Stimulated activated CD4-positive, alpha-beta T cell treated with anti-CD3 and anti-CD28 coated beads, Interleukin-1b, Interleukin-23, amount 100 ng/mL, for 24 hours (primary cell): ENCODE results near the gene HMGN4.

Source experiments
- DNase-seq, 4 experiments: peaks; one replicate each; pipeline ENCODE4 v3.0.0-alpha.2; 2020; ENCODE audit warnings: low read depth in 4 of 4, low spot score in 1 of 4

Gene HMGN4

GRCh38 chr6:26550250-26550993, 12.3 kb downstream of the HMGN4 start:
- no peak for DNase-seq

GRCh38 chr6:26552205-26552604, 14.0 kb downstream of the HMGN4 start:
- no peak for DNase-seq

GRCh38 chr6:26552640-26553188, 14.5 kb downstream of the HMGN4 start:
- no peak for DNase-seq

GRCh38 chr6:26553264-26553634, 15.1 kb downstream of the HMGN4 start:
- DNase-seq: peak in 3 of 4 experiments; percentile 67 to 81 (median 74)

- DNase-seq: peak in 3 of 4 experiments; percentile 63 to 80 (median 69)
Observed at GRCh38 chr6:26553635-26554446, 15.7 kb downstream of the HMGN4 start.

- no peak for DNase-seq
Observed at GRCh38 chr6:26554447-26554696, 16.2 kb downstream of the HMGN4 start.

- no peak for DNase-seq
Observed at GRCh38 chr6:26554697-26555504, 16.7 kb downstream of the HMGN4 start.

GRCh38 chr6:26555505-26556262, 17.5 kb downstream of the HMGN4 start:
- DNase-seq: no peak

- no peak for DNase-seq
Observed at GRCh38 chr6:26556263-26557070, 18.3 kb downstream of the HMGN4 start.

- DNase-seq: no peak
Observed at GRCh38 chr6:26561533-26562466, 23.6 kb downstream of the HMGN4 start.

GRCh38 chr6:26563488-26563887, 25.3 kb downstream of the HMGN4 start:
- DNase-seq: no peak

GRCh38 chr6:26568601-26569432, 30.7 kb downstream of the HMGN4 start:
- DNase-seq: peak; percentile 88 to 100 (median 98)

- no peak for DNase-seq
Observed at GRCh38 chr6:26569433-26569764, 31.2 kb downstream of the HMGN4 start.

GRCh38 chr6:26570027-26570809, 32.1 kb downstream of the HMGN4 start:
- DNase-seq: no peak

- no peak for DNase-seq
Observed at GRCh38 chr6:26571592-26572296, 33.6 kb downstream of the HMGN4 start.

GRCh38 chr6:26575494-26575939, 37.4 kb downstream of the HMGN4 start:
- no peak for DNase-seq

GRCh38 chr6:26576407-26576843, 38.3 kb downstream of the HMGN4 start:
- no peak for DNase-seq
